Activated effector memory CD4-positive, alpha-beta T cell treated with Interleukin-2 at 50 U/mL for 16 hours (primary cell): Measurements from ENCODE around the gene TMEM273.

Experiments used
- DNase-seq: peaks from one replicate; pipeline ENCODE4 v3.0.0-alpha.2; 2020

The TMEM273 gene

DNA sequence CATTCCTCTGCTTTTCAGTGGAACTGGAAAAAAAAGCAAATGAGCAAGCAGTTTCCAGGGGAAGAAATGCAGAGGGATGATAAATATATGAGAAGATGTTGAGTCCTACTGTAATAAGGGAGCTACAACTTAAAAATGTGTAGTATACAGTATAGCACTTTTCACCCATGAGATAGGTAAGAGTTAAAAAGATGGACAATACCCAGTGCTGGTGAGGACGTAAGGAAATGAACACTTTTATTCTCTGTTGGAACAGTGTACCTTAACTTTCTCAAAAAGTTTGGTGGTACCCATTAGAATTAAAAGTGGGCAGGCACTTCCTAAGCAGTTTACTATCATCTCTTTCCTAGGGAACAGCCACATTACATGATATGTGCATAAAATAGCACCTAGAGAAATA lies 51.7 kb downstream of the TMEM273 start:
- no peak for DNase-seq

DNA sequence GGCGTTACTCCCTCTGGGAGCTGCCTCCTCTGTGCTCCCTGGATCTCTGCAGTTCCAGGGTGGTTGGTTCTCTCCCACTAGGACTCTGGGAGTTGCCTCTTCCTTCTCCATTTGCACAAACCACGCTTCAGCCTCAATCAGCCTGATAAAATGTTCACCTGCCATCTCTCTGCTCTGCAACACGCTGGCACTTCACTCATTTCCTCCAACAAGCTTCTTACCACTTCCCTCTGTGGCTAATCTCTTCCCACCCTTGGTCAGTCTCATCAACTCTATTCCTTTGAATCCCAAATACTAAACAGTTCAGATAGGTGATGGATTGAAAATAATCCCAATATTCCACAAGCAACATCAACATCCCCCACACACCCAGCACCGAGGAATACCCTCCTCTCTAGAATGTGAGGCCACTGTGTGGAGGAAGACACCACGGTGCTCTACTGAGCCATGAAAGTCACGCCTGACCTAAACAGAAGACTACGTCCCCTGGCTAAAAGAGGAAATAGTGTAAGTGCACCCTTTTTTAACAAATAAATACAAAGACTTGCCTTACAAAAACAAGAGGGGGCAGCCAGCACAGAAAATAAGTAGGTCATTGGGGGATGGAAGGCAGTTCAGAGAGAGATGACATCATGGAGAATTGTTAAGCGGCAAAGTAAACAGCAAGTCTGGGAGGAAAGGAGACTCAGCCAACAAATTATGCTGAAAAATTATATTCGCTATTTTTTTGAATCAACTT lies 52.4 kb downstream of the TMEM273 start:
- no peak for DNase-seq

DNA sequence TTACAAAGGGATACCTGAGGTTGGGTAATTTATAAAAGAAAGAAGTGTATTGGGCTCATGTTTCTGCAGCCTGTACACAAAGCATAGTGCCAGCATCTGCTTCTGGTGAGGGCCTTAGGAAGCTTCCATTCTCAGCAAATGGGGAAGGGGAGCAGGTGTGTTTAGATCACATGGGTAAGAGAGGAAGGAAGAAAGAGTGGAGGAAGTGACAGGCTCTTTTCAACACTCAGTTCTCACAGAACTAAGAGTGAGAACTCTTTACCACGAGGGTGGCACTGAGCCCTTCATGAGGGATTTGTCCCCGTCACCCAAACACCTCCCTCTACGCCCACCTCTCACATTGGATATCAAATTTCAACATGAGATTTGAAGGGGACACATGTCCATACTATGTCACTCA lies 53.9 kb downstream of the TMEM273 start:
- no peak for DNase-seq

DNA sequence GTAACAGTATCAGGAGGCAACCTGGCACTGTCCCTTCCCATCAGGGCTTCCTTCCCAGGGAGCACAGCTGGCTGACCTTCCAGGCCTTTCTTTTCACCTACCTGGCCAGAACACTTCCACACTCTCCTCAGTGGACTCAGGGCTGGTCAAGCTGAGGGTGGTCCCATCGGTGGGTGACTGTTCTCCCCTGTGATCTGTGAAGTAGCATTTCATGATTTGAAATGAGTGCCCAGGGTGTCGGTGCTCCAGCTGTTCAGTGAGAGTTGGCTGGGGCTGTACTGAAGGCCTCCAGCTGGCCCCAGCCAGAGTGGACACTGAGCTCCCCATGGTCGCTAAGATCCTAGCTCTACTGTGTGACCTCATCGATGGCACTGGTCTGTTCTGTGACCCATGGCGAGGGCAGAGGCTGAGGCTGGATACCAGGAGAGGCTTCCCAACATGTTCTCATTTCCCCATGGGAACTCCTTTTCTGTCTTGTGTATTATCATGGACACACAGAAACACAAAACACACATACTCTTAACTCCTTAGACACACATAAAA lies 54.4 kb downstream of the TMEM273 start, which contains the start of gene FAM170B:
Gene FAM170B, minus strand, starts transcription at position 316 of the 543 bp plus-strand sequence. Its CDS starts 103 bp downstream, at position 213.
- no peak for DNase-seq

DNA sequence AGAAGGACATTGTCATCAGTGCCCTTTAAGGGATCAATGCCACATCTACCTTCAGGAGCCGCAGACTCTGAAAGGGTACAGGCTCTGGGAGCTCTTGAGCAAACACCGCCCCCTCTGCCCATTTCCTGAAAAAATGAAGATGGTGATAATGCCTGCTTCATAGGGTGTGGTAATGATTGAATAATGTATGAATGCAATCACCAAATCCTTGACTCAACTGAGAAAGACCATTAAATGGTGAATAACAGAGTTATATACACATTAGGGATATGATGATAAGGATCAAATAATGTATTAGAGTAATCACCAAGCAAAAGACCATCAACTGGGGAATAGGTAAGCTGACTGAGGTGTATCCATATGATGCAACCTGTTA lies 55.8 kb downstream of the TMEM273 start:
- DNase-seq, result no peak

DNA sequence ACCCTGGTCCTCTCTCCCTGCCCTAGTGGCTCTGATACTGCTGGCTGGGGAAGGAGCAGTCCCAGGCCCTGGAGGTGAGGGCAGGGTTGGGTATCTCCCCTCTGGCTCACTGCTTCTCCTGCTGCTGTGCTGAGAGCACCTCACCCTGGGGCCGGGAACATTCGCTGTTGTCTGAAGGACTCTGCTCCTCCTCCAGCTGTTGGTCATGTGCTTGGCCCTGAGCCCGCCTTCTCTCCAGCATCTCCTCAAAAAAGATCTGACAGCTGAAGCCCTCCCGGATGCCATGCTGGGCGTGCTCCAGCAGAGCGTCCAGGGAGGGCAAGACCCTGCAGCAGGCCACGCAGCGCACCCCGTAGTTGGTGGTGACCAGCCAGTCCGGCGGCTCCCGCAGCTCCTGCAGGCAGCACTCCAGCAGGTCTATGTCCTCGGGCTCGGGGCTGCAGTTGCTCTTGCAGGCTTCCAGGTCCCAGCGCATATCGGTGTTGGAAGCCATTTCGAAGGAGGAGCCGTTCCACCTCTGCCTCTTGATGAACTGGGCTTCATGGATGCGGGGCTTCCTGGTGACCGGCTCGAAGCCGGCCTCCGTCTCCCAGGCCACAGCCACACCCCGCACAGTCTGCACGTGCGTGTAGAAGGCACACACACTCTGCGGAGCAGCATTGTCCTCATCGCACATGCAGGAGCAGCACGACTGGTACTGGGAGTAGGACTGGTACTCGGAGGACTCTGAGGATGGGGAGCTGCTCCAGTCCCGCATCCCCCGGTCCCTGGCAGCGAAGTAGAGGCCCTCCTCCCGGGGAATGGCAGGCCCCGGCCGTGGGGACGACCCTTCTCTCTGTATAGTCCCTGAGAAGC lies 56.5 kb downstream of the TMEM273 start:
- no peak for DNase-seq

DNA sequence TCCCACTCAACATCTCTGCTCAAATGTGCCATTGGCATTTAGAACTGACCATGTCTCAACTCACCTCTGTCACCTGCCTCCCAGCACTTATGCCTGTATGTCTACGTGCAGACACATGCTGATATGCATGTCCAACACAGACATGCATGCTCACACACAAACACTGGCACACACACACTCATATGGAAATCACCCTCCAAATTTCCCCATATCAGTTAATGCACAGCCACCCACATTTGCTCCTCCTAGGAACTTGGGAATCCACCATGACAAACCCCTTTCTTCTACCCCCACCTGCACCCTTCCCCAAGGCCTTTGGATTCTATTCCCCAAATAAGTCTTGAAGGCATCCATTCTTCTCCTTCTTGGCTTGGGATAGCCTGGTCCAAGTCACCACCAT lies 58.8 kb downstream of the TMEM273 start:
- DNase-seq, result no peak

DNA sequence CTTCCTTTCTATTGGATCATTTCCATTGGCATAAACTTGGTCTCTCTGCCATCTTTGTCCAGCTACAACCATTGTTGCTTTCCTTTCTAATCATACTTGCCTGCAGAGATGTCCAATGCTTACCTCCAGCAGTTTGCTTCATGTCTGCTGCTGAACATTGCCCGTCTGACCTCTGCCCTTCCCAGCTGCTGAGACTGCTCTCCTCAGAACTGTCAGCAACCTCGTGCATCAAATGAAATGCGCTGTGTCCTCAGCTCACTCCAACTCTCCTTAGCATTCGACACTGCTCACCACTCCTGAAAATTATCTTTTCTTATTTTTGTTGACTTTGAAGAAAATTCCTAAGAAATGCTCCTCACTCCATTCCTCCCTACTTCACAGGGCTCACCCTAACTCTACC lies 59.3 kb downstream of the TMEM273 start:
- DNase-seq, result no peak

DNA sequence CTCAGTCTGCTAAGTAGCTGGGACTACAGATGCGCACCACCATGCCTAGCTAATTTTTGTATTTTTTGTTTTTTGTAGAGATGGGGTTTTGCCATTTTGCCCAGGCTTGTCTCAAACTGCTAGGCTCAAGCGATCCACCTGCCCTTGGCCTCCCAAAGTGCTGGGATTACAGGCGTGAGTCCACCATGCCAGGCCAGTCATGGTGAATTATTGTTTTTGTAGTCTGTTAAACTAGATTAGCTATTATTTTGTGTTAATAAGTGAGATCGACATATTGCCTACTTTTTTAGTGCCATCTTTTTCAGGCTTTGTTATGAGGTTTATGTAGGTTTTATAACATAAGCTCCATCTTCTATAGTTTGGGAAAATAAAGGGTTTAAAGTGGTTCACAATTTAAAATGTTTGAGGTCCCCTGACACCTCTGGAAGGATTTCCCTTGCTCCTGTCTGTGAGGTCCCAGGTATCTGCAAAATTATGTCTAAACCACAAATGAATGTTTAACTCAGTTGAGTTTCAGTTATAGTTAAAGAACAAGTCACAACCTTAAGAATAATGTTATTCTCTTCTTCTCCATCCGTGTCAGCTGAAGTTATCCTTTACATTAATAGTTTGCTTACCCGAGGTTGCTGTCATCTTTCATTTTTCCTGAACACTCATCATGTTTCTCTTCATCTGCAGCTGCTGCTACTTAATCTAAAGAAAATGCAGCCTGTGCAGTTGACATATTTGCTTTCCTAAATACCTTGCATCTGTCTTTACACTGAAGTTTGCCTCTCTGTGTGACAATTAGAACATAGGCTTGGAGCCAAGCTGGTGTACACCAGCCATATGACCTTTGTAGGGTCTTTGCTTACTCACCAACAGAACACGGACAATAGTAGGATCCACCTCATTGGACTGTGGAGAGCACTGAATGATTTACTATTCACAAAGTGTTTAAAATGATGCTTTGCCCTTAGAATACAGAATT lies 63.9 kb downstream of the TMEM273 start:
- DNase-seq, result no peak

DNA sequence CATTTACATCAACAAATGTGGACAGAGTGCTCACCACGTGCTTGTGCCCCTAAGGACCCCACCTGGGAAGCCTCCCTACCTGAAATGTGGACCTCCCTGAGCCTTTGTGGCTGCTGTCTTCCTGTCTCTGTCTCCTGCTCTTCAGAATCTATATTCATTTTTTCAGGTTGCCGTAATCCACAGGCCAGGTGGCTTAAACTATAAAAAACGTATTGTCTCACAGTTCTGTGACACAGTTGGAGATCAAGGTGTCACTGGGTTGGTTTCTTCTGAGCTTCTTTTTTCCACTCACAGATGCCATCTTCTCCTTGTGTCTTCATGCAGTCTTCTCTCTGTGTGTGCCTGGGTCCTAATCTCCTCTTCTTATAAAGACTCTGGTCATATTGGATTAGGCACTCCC lies 67.3 kb downstream of the TMEM273 start:
- no peak for DNase-seq

DNA sequence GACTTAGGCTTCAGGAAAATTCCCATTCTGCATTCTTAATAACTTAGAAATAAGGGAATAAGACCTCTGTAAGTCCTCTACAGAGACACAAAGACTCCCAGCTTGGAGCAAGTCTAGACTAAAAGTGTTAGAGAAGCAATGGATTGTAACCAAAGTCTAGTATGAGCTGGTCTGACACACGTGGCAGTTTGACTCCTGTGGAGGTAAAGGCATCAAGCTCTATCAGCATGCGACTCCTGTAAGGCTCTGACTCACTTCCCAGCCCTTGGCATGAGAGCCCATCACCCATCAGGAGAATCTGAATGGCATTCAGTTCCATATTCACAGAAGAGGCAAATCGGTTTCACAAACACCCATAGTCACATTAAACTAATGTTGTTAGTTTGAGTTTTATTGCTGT lies 68.4 kb downstream of the TMEM273 start:
- no peak for DNase-seq

DNA sequence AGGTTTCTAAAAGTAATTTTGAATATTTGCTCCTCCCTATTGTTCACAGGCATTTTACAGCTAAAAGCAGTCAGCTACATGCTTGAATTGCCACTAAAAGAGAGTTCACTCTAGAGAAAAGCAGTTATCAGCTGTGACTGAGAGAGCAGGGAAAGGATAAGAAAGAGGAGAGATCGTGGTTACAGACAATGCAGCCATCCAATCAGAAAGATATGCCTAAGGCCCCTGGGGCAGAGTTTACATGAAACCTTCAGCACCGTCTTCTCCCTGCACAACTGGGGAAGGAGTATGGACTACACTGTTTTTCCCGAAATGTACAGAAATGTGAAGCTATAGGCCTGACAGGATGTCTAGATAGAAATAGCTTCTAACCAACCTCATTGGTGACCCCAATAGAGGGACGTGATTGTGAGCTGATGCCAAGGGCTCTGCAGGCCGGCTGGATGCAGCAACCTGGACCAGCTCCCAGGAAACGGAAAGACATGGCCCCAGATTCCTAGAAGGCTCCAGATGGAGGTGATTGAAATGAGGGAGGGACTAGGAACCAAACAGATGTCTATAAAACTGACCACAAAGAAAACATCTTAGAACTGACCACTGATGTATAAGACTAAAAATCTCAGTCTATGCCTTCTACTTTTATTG lies 69.6 kb downstream of the TMEM273 start:
- no peak for DNase-seq

DNA sequence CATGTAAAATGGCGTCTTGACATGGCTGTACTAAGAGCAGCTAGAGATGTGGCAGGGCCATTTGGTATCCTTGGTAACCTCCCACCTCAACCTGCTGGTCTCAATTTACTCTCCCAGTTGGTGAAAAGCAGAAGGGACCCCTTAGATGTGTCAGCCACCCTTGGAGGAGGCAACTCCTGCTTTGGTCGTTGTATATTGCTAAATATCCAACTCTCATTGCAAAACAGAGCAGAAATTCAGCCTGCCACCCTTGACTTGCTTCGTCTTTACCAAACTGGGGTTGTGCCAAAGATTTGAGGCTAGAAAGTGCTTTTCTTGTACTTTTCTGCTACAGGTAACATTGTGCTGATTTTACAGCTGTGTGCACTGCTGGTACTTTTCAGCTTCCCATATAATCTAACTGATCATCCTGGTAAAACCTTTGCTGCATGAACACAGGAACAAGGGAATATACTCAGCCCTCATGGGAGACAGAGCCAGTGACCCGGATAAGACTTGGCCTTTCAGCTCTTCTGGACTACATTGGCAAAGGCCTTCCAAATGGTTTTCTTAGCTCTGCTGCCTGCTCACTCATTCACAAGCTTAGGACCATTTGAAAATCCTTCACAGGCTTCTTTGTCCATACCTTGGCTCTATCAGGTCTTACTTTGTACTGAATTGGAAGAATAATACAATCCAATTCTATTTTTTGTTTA lies 70.7 kb downstream of the TMEM273 start:
- no peak for DNase-seq

DNA sequence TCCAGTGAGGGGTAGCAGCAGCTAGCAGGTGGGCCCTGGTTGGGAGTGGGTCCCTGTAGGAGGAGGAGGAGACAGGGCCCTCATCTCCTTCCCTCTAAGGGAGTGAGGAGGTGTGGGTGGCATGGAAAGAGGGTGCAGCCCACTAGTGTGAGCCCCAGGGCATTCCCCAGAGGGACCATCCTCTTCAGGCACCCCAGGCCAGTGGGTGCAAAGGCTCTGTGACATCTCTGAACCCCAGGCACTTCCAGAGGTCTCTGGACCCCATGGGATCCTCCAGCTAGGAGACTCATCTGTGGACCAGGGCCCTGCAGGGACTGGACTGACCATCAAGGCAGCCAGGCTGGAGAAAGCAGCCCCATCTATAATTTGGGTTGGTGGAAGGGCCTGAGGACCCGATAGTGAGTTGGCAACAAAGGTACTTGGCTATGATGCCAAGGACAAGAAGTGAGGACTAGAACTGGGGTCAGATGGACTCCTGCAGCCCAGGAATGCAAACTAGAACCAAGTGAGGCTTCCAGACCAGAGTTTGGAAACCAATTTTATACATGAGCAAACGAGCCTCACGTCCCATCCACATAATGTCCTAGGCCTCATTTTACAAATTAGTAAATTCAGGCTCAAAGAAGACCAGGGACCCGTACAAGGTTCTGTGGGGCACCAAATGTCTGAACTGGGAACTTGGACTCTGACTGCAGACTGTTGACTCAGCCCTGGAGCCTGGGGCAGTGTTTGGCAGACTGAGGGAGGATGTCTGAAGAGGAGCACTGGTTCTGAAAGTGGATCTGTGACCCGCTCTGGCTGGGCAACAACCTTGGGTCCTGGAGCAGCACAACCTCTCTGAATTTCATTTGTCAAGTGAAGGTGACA lies 71.4 kb downstream of the TMEM273 start:
- no peak for DNase-seq

DNA sequence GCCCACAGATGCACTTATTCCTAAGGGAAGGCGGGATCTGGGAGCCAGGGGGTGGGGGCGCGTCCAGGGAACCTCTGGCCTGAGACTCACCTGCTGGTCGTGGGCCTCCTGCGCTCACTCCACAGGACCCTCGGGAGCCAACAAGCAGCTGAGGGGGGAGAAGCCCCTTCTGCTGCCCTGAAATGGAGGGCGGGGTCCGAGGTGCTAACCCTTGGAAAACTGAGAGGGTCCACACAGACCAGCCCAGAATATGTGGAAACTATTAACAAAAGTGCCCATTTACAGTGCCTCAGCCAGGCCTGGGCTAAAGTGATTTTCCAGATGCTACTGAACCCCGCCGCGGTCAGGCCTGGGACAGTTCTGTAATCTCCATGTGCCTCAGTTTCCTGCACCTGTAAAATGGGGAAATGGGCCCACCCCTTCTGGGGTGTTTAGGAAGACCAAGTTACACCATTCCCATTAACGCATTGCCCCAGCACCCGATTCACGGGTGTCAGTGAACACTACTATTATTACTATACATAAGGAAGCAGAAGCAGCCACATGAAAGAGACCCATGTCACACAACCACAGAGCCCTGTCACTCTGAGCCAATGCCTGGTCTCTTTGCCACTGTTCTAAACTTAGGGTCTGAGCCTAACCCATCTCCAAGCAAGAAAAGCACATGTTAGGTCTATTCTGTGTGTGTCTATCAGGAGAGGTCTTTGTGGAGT lies 72.2 kb downstream of the TMEM273 start:
- no peak for DNase-seq

DNA sequence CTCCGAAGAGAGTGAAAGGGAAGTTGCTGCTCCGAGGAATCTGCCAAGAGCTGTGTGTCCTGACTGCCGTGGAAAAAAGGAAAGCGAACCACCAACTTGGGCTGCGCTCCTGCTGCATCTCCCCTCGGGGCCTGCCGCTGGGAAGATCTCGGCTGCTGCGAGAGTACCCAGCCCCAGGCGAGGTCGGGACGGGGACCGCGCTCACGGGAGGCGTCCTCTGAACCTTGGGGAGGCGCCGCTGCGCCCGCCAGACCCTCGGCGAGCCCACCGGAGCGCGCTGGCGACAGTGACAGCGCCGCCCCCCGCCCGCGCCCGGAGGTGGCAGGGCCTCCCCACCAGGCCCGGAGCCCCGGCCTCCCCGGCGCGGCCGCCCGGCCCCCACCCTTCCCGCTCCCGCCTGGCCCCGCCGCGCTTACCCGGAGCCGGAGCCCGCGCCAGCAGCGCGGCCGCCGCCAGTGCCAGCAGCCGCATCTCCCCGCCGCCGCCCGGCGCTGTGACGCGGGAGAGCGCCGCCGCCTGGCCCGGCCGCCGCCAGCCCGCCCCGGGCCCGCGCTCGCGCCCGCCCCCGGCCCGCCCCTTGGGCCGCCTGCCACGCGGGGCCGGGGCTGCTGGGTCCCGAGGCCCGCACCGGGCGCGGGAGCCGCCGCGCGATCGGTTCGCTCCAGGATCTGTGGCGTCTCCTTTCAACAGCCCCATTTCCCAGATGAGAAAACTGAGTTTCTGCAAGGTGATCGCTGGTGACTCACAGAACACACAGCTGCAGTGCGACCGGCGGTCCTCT lies 73.0 kb downstream of the TMEM273 start, which contains the start of gene VSTM4:
Gene VSTM4, minus strand, starts transcription at position 508 of the 781 bp plus-strand sequence. Its CDS starts 37 bp downstream, at position 471.
- DNase-seq, result no peak

DNA sequence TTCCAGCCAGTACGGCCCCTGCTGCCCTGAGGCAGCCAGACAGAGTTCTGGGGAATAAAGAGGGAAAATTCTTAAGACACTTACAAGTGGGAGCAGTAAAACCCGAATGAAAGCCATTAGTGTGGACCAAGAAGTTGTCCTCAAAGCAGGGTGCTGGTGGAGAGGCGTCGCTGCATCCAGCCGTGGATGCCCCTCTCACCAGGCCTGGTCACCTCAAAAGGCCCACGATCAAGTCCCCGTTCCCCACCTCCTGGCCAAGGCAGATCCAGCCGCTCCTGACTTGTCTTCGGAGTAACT lies 73.5 kb downstream of the TMEM273 start:
- no peak for DNase-seq

DNA sequence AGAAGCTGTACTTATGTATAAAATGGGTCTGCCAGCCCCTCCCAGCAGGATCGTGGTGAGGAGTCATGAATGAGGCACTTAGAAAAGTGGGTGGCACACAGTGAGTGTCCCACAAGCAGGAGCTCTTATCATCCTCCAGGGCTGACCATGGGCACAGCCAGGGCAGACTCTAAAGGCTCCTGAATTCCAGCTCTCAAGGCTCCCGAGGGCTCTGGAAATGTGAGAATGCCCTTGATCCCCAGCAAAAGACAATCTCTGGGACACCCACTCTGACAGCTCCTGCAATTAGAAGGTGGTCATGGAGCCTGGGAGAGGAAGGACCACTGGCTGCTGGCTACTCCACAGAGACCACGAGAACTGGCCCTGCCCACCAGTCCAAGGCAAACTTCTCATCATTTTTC lies 74.5 kb downstream of the TMEM273 start:
- DNase-seq, result no peak

DNA sequence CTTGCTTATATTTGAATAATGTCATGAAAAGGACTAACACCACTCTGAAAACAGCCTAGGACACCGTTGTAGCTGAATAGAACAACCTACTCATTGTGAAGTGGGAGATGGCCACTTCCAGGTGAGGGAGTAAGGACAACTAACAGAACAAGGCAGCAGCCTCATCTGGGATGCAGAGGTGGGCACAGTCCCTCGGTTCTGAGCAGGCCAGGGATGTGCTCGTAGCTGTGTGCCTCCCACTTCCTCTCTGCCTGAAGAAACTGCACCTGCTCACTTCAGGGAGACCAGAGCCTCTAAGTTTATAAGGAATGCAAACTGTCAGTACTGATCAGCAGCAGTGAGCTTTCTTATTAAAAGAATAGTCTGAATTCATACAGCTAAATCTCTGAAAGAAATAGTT lies 75.3 kb downstream of the TMEM273 start:
- no peak for DNase-seq
